Measurements from ENCODE around the gene IQSEC3. TPM values are rescaled to one million over a fixed set of nuclear protein-coding genes. Genes with fewer than 3 reads are reported as not detected.

IQSEC3 gene
- total RNA-seq, 1 experiment from 2014 or later, result not detected

- ChIA-PET POLR2A (no interaction called here), CTCF (no interaction called here)
- Histone ChIP-seq H3K36me3 (ENCODE audit: control insufficient read depth, insufficient read depth, low read length) (no peaks in the 10 kb centered on the region), H3K27ac (ENCODE audit: low read length) (no peak overlapping the region), H3K4me1 (ENCODE audit: control insufficient read depth, insufficient read depth, low read length) (no peaks in the 10 kb centered on the region), H3K27me3 (ENCODE audit: control insufficient read depth, insufficient read depth, low read length) (no peaks in the 10 kb centered on the region), H3K4me3 (ENCODE audit: low read depth in 2 of 2, low read length in 2 of 2) (no peak overlapping the region), H3K9me3 (ENCODE audit: control insufficient read depth, insufficient read depth, low read depth, low read length) (no peaks in the 10 kb centered on the region)
- intact Hi-C loops (cut with micrococcal nuclease; ENCODE audit: unreplicated experiment) (no loop called here), in situ Hi-C loops (cut with HindIII; ENCODE audit: low pct_unique_long_range_greater_than_20kb, low sequenced_read_pairs) (no loop called here)
- no peak for ATAC-seq
- TF ChIP-seq SIN3A (IDR thresholded peaks at IDR 0.05; ENCODE audit: borderline replicate concordance, insufficient read depth, low read depth, low read length) (no peak), TCF7L2 (IDR thresholded peaks at IDR 0.05; ENCODE audit: low read depth, low read length) (no peak), POLR2AphosphoS5 (IDR thresholded peaks at IDR 0.05; ENCODE audit: low read depth, low read length) (no peak)
- TF ChIP-seq, protein P1, sequence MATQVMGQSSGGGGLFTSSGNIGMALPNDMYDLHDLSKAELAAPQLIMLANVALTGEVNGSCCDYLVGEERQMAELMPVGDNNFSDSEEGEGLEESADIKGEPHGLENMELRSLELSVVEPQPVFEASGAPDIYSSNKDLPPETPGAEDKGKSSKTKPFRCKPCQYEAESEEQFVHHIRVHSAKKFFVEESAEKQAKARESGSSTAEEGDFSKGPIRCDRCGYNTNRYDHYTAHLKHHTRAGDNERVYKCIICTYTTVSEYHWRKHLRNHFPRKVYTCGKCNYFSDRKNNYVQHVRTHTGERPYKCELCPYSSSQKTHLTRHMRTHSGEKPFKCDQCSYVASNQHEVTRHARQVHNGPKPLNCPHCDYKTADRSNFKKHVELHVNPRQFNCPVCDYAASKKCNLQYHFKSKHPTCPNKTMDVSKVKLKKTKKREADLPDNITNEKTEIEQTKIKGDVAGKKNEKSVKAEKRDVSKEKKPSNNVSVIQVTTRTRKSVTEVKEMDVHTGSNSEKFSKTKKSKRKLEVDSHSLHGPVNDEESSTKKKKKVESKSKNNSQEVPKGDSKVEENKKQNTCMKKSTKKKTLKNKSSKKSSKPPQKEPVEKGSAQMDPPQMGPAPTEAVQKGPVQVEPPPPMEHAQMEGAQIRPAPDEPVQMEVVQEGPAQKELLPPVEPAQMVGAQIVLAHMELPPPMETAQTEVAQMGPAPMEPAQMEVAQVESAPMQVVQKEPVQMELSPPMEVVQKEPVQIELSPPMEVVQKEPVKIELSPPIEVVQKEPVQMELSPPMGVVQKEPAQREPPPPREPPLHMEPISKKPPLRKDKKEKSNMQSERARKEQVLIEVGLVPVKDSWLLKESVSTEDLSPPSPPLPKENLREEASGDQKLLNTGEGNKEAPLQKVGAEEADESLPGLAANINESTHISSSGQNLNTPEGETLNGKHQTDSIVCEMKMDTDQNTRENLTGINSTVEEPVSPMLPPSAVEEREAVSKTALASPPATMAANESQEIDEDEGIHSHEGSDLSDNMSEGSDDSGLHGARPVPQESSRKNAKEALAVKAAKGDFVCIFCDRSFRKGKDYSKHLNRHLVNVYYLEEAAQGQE (IDR thresholded peaks at IDR 0.05; ENCODE audit: insufficient read depth in 1 of 2, low read depth in 2 of 2, low read length in 1 of 2), result no peak
- TF ChIP-seq, protein P2, sequence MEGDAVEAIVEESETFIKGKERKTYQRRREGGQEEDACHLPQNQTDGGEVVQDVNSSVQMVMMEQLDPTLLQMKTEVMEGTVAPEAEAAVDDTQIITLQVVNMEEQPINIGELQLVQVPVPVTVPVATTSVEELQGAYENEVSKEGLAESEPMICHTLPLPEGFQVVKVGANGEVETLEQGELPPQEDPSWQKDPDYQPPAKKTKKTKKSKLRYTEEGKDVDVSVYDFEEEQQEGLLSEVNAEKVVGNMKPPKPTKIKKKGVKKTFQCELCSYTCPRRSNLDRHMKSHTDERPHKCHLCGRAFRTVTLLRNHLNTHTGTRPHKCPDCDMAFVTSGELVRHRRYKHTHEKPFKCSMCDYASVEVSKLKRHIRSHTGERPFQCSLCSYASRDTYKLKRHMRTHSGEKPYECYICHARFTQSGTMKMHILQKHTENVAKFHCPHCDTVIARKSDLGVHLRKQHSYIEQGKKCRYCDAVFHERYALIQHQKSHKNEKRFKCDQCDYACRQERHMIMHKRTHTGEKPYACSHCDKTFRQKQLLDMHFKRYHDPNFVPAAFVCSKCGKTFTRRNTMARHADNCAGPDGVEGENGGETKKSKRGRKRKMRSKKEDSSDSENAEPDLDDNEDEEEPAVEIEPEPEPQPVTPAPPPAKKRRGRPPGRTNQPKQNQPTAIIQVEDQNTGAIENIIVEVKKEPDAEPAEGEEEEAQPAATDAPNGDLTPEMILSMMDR (IDR thresholded peaks at IDR 0.05), result no peak
- BruUV-seq (replicated peaks), result no TSS peak
- no peak for DNase-seq (ENCODE audit: low read depth, low spot score)
These were observed 73.0 kb downstream of the IQSEC3 start for GRCh38 chr12:139585-139984.

DNA sequence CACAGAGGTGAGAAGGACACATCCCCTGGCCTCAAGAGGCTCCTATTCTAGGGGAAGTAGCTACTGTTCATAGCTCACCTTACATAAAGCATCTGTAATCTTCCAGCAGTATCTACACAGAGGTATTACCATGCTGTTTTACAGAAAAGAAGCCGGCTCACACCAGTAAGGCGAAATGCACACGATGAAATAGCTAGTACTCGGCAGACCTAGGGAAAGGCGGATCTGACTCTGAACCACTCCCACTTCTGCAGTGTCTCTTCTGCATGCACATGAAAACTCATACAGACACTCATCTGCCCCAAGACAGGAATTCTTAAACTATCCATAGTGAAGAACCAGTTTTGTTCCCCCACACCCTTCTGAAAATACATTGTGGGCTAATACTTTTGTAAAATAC is 73.6 kb downstream of the IQSEC3 start:
- ChIA-PET POLR2A (no interaction called here), CTCF (no interaction called here)
- intact Hi-C loops (cut with micrococcal nuclease; ENCODE audit: unreplicated experiment) (no loop called here), in situ Hi-C loops (cut with HindIII; ENCODE audit: low pct_unique_long_range_greater_than_20kb, low sequenced_read_pairs) (no loop called here)
- DNase-seq (ENCODE audit: low read depth, low spot score) (no peak), ATAC-seq (no peak)
- Histone ChIP-seq H3K4me3 (ENCODE audit: low read depth in 2 of 2, low read length in 2 of 2) (no peak overlapping the region), H3K9me3 (ENCODE audit: control insufficient read depth, insufficient read depth, low read depth, low read length) (no peaks in the 10 kb centered on the region), H3K36me3 (ENCODE audit: control insufficient read depth, insufficient read depth, low read length) (no peaks in the 10 kb centered on the region), H3K27me3 (ENCODE audit: control insufficient read depth, insufficient read depth, low read length) (no peaks in the 10 kb centered on the region), H3K4me1 (ENCODE audit: control insufficient read depth, insufficient read depth, low read length) (no peaks in the 10 kb centered on the region), H3K27ac (ENCODE audit: low read length) (no peak overlapping the region)
- TF ChIP-seq TCF7L2 (IDR thresholded peaks at IDR 0.05; ENCODE audit: low read depth, low read length) (no peak), SIN3A (IDR thresholded peaks at IDR 0.05; ENCODE audit: borderline replicate concordance, insufficient read depth, low read depth, low read length) (no peak), POLR2AphosphoS5 (IDR thresholded peaks at IDR 0.05; ENCODE audit: low read depth, low read length) (no peak)
- TF ChIP-seq, protein P2 (IDR thresholded peaks at IDR 0.05), result no peak
- TF ChIP-seq, protein P1 (IDR thresholded peaks at IDR 0.05; ENCODE audit: insufficient read depth in 1 of 2, low read depth in 2 of 2, low read length in 1 of 2), result no peak
- BruUV-seq (replicated peaks), result no TSS peak
